Mesendoderm (in vitro differentiated cells): Measurements from ENCODE around the gene DBP.

Experiments used
- DNase-seq: peaks from one replicate; pipeline ENCODE4 v3.0.0; 2013
- H2AK5ac ChIP-seq: 2 replicates; pipeline ENCODE4 v1.6.1; 2013; ENCODE audit warnings: low read length, inconsistent platforms
- H2BK120ac ChIP-seq: 2 replicates; pipeline ENCODE4 v1.6.1; 2013; ENCODE audit warnings: low read depth, mild to moderate bottlenecking, low read length, moderate library complexity, mixed read lengths
- H2BK15ac ChIP-seq: replicated peaks from 2 replicates; pipeline ENCODE4 v1.6.1; 2013; ENCODE audit warnings: low read depth, mild to moderate bottlenecking, moderate library complexity
- H2BK5ac ChIP-seq: 2 replicates; pipeline ENCODE4 v1.6.1; 2013; ENCODE audit warnings: low read length, inconsistent platforms
- H3K18ac ChIP-seq: 2 replicates; pipeline ENCODE4 v1.6.1; 2013; ENCODE audit warnings: mild to moderate bottlenecking, low read length, mixed read lengths
- H3K23ac ChIP-seq: one replicate; pipeline ENCODE4 v1.6.1; 2013; ENCODE audit warnings: low read length
- H3K27ac ChIP-seq: 2 replicates; pipeline ENCODE4 v1.5.1; 2013; ENCODE audit warnings: low read depth, mild to moderate bottlenecking, inconsistent platforms, low read length, moderate library complexity
- H3K27me3 ChIP-seq: 2 replicates; pipeline ENCODE4 v1.6.1; 2013; ENCODE audit warnings: low read length, control low read depth, mild to moderate bottlenecking, inconsistent platforms; ENCODE audit not compliant: insufficient read depth, poor library complexity
- H3K36me3 ChIP-seq: 2 replicates; pipeline ENCODE4 v1.6.1; 2013; ENCODE audit warnings: low read length, inconsistent platforms; ENCODE audit not compliant: control insufficient read depth, insufficient read depth
- H3K4ac ChIP-seq: one replicate; pipeline ENCODE4 v1.6.1; 2013; ENCODE audit warnings: low read depth, mild to moderate bottlenecking, low read length, moderate library complexity
- H3K4me1 ChIP-seq: 2 replicates; pipeline ENCODE4 v1.6.1; 2013; ENCODE audit warnings: low read depth, low read length, inconsistent platforms; ENCODE audit not compliant: control insufficient read depth
- H3K4me2 ChIP-seq: 2 replicates; pipeline ENCODE4 v1.6.1; 2013; ENCODE audit warnings: low read length
- H3K4me3 ChIP-seq: 2 replicates; pipeline ENCODE4 v1.5.1; 2013; ENCODE audit warnings: mild to moderate bottlenecking, low read length
- H3K56ac ChIP-seq: one replicate; pipeline ENCODE4 v1.6.1; 2013; ENCODE audit warnings: low read length
- H3K79me1 ChIP-seq: 2 replicates; pipeline ENCODE4 v1.6.1; 2013; ENCODE audit warnings: low read length, inconsistent platforms
- H3K79me2 ChIP-seq: 2 replicates; pipeline ENCODE4 v1.6.1; 2013; ENCODE audit warnings: mild to moderate bottlenecking, low read length; ENCODE audit not compliant: control insufficient read depth, insufficient read depth
- H3K9ac ChIP-seq: 2 replicates; pipeline ENCODE4 v1.6.1; 2013; ENCODE audit warnings: low read length, inconsistent platforms
- H4K5ac ChIP-seq: one replicate; pipeline ENCODE4 v1.6.1; 2013; ENCODE audit warnings: low read length
- H4K8ac ChIP-seq: one replicate; pipeline ENCODE4 v1.6.1; 2013; ENCODE audit warnings: low read depth, mild to moderate bottlenecking, control low read depth, low read length, moderate library complexity
- WGBS: extraction: QIAGEN DNeasy Blood & Tissue Kit; methylation state at CpG from one replicate; pipeline ENCODE4 v1.1.7; 2013; ENCODE audit warnings: low lambda C conversion rate, missing lambda C conversion rate; ENCODE audit not compliant: insufficient coverage; ENCODE audit errors: extremely low coverage; 5-methylcytosine and 5-hydroxymethylcytosine counted together

DBP gene

GRCh38 chr19:48598996-48599700 lies 38.0 kb downstream of the DBP start:
- no CpG with 5 or more reads among the region's 30 CpGs for WGBS
- H3K4me3 ChIP-seq, result no peak overlapping the region

DNA sequence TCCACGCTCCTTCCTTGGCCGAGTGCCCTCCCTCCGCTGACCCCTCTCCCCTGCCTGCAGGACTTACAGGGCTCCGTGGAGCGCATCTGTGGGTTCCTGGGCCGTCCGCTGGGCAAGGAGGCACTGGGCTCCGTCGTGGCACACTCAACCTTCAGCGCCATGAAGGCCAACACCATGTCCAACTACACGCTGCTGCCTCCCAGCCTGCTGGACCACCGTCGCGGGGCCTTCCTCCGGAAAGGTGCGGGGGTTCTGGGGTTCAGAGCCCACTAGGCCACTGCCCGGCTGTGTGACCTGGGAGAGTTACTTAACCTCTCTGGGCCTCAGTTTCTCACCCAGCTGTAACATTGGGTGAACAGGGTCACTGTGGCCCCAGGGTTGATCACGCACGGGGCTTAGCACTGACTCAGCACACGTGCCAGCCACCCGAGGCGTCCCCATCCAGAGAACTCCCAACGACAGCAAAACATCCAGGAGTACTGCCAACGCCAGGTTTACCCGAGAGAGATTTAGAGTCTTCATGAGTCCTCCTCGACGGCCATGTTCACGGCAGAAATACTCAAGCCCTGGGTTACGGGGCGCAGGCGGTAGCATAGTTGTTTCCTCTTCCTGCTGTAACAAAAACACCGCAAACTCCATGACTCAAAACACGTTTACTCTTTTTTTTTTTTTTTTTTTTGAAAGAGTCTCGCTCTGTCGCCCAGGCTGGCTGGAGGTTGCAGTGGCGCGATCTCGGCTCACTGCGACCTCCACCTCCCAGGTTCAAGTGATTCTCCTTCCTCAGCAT lies 40.3 kb downstream of the DBP start:
- no peak for DNase-seq
- no peak overlapping the region for H3K4me3 ChIP-seq
- no CpG with 5 or more reads among the region's 39 CpGs for WGBS

More at GRCh38 chr19:48598996-48599700, 38.0 kb downstream of the DBP start:
- no peak overlapping the region for H4K5ac ChIP-seq
- no peak overlapping the region for H3K27ac ChIP-seq
- H3K4me2 ChIP-seq, result no peak overlapping the region
- H3K4me1 ChIP-seq, result no peaks in the 10 kb centered on the region
- H3K4ac ChIP-seq, result no peak overlapping the region
- H3K9ac ChIP-seq, result no peak overlapping the region
- H3K18ac ChIP-seq, result no peak overlapping the region
- H3K23ac ChIP-seq, result no peak overlapping the region
- H4K8ac ChIP-seq, result no peak overlapping the region
- no peak overlapping the region for H2BK5ac ChIP-seq
- H3K79me2 ChIP-seq, result no peaks in the 10 kb centered on the region
- no peak for DNase-seq
- H2BK120ac ChIP-seq, result no peak overlapping the region
- no peak overlapping the region for H3K56ac ChIP-seq
- no peaks in the 10 kb centered on the region for H3K27me3 ChIP-seq
- no peak overlapping the region for H2AK5ac ChIP-seq
- H3K79me1 ChIP-seq, result no peaks in the 10 kb centered on the region
- no peaks in the 10 kb centered on the region for H3K36me3 ChIP-seq
- H2BK15ac ChIP-seq, result no peak overlapping the region

GRCh38 chr19:48596237-48596636 lies 40.9 kb downstream of the DBP start:
- H3K36me3 ChIP-seq, result no peaks in the 10 kb centered on the region
- H3K79me1 ChIP-seq, result no peaks in the 10 kb centered on the region
- H2BK15ac ChIP-seq, result no peak overlapping the region
- H4K8ac ChIP-seq, result no peak overlapping the region
- no peak overlapping the region for H3K23ac ChIP-seq
- no peak overlapping the region for H3K27ac ChIP-seq
- no peak overlapping the region for H3K4me2 ChIP-seq
- no peak overlapping the region for H3K18ac ChIP-seq
- H3K56ac ChIP-seq, result no peak overlapping the region
- no peaks in the 10 kb centered on the region for H3K4me1 ChIP-seq
- WGBS, result no CpG with 5 or more reads among the region's 4 CpGs
- H4K5ac ChIP-seq, result no peak overlapping the region
- no peak overlapping the region for H2AK5ac ChIP-seq
- no peak overlapping the region for H3K4ac ChIP-seq
- H2BK120ac ChIP-seq, result no peak overlapping the region
- no peak overlapping the region for H3K4me3 ChIP-seq
- no peaks in the 10 kb centered on the region for H3K79me2 ChIP-seq
- H3K27me3 ChIP-seq, result no peaks in the 10 kb centered on the region
- H3K9ac ChIP-seq, result no peak overlapping the region
- no peak for DNase-seq
- H2BK5ac ChIP-seq, result no peak overlapping the region

More for the DNA sequence above, 40.3 kb downstream of the DBP start:
- Histone ChIP-seq H3K18ac (no peak overlapping the region), H2AK5ac (no peak overlapping the region), H2BK5ac (no peak overlapping the region), H4K5ac (no peak overlapping the region), H3K4ac (no peak overlapping the region), H3K56ac (no peak overlapping the region), H3K27ac (no peak overlapping the region), H3K79me2 (no peaks in the 10 kb centered on the region), H3K27me3 (no peaks in the 10 kb centered on the region), H3K36me3 (no peaks in the 10 kb centered on the region), H3K9ac (no peak overlapping the region), H2BK120ac (no peak overlapping the region), H3K23ac (no peak overlapping the region), H3K79me1 (no peaks in the 10 kb centered on the region), H3K4me1 (no peaks in the 10 kb centered on the region), H4K8ac (no peak overlapping the region), H2BK15ac (no peak overlapping the region), H3K4me2 (no peak overlapping the region)

DNA sequence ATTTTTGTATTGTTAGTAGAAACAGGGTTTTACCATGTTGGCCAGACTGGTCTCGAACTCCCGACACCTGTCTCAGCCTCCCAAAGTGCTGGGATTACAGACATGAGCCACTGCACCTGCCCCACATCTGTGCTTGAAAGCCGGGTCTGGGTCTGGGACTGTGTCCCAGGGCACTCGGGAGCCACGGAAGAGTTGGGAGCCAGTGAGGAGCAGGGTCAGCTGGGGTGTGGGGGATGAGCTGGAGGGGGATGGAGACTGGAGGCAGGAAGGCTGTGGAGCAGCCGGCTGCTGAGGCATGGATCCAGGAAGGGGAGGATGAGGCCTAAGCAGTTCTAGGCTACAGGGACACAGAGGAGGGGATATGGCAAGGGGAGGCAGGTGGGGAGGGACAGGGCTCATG lies 41.3 kb downstream of the DBP start:
- Histone ChIP-seq H3K27me3 (no peaks in the 10 kb centered on the region), H3K56ac (no peak overlapping the region), H2BK15ac (no peak overlapping the region), H3K4me2 (no peak overlapping the region), H2BK120ac (no peak overlapping the region), H4K8ac (no peak overlapping the region), H2AK5ac (no peak overlapping the region), H3K79me2 (no peaks in the 10 kb centered on the region), H3K27ac (no peak overlapping the region), H3K4me3 (no peak overlapping the region), H3K9ac (no peak overlapping the region), H3K18ac (no peak overlapping the region), H3K79me1 (no peaks in the 10 kb centered on the region), H3K36me3 (no peaks in the 10 kb centered on the region), H3K23ac (no peak overlapping the region), H3K4ac (no peak overlapping the region), H2BK5ac (no peak overlapping the region), H4K5ac (no peak overlapping the region), H3K4me1 (no peaks in the 10 kb centered on the region)
- WGBS, result no CpG with 5 or more reads among the region's 6 CpGs
- DNase-seq, result no peak

DNA sequence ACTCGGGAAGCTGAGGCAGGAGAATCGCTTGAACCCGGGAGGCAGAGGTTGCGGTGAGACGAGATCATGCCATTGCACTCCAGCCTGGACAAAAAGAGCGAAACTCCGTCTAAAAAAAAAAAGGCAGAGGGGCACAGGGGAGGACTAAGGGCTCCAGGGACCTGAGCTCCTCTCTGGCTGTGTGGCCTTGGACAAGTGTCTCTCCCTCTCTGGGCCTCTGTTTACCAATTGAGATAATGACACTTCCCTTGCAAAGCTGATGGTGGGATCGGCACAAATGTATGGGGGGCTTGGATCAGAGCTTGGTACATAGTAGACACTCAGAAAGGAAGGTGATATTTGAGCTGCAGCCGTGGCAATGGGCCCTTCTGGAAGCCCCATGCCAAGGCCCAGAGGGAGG lies 42.0 kb downstream of the DBP start:
- Histone ChIP-seq H3K23ac (no peak overlapping the region), H4K8ac (no peak overlapping the region), H3K4me1 (no peaks in the 10 kb centered on the region), H3K9ac (no peak overlapping the region), H3K36me3 (no peaks in the 10 kb centered on the region), H3K27ac (no peak overlapping the region), H2AK5ac (no peak overlapping the region), H3K27me3 (no peaks in the 10 kb centered on the region), H3K18ac (no peak overlapping the region), H3K56ac (no peak overlapping the region), H2BK120ac (no peak overlapping the region), H2BK15ac (no peak overlapping the region), H3K79me1 (no peaks in the 10 kb centered on the region), H3K79me2 (no peaks in the 10 kb centered on the region), H2BK5ac (no peak overlapping the region), H3K4me2 (no peak overlapping the region), H3K4ac (no peak overlapping the region), H4K5ac (no peak overlapping the region), H3K4me3 (no peak overlapping the region)
- DNase-seq, result no peak
- WGBS, result no CpG with 5 or more reads among the region's 9 CpGs
